ENCODE data around the gene B3GNT8. TPM values are rescaled to one million over a fixed set of nuclear protein-coding genes. Genes with fewer than 3 reads are reported as not detected.
"Not testable (repeated sequence)": the region's sequence is repeated elsewhere in the genome, so short reads cannot be mapped to it uniquely, and the experiment has no call there.

Gene B3GNT8
- total and polyA plus RNA-seq, 4 donors, result 0.50 to 7.8 (median 1.8) TPM

- WGBS (ENCODE audit: insufficient coverage), result 87% methylated on average over 4 of the region's 4 CpGs
- Histone ChIP-seq H3K27me3 (ENCODE audit: control insufficient read depth, insufficient read depth, low read length) (no peaks in the 10 kb centered on the region), H3K9me3 (ENCODE audit: control insufficient read depth, insufficient read depth, low read length) (no peaks in the 10 kb centered on the region), H3K4me1 (ENCODE audit: control insufficient read depth, insufficient read depth, low read length) (peaks cover 15% of the 10 kb centered on the region), H3K27ac (ENCODE audit: low read depth, low read length) (no peak overlapping the region), H3K4me3 (ENCODE audit: low read depth, low read length) (no peak overlapping the region), H3K36me3 (ENCODE audit: control insufficient read depth, insufficient read depth, low read length) (peaks cover 40% of the 10 kb centered on the region)
- DNase-seq (ENCODE audit: low read depth in 4 of 6, low spot score in 6 of 6), result no peak
These were observed 17.9 kb downstream of the B3GNT8 start for GRCh38 chr19:41409288-41409687.

DNA sequence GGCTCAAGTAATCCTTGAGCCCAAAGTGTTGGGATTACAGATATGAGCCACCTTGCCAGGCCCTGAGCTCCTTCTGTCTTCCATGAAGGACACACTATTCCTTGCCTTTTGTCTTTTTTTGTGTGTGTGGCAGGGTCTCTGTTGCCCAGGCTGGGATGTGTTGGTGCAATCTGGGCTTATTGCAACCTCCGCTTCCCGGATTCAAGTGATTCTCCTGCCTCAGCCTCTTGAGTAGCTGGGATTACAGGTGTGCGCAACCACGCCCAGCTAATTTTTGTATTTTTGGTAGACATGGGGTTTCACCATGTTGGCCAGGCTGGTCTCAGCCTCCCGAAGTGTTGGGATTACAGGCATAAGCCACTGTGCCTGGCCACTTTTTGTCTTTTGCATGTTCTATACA, 18.3 kb downstream of the B3GNT8 start:
- not testable (repeated sequence) for DNase-seq (ENCODE audit: low read depth in 4 of 6, low spot score in 6 of 6); H3K27ac ChIP-seq (ENCODE audit: low read depth, low read length); H3K4me3 ChIP-seq (ENCODE audit: low read depth, low read length); H3K27me3 ChIP-seq (ENCODE audit: control insufficient read depth, insufficient read depth, low read length); H3K9me3 ChIP-seq (ENCODE audit: control insufficient read depth, insufficient read depth, low read length)
- Histone ChIP-seq H3K4me1 (ENCODE audit: control insufficient read depth, insufficient read depth, low read length) (peaks cover 15% of the 10 kb centered on the region), H3K36me3 (ENCODE audit: control insufficient read depth, insufficient read depth, low read length) (peaks cover 36% of the 10 kb centered on the region)
- WGBS (ENCODE audit: insufficient coverage), result 95% methylated on average over 4 of the region's 5 CpGs

DNA sequence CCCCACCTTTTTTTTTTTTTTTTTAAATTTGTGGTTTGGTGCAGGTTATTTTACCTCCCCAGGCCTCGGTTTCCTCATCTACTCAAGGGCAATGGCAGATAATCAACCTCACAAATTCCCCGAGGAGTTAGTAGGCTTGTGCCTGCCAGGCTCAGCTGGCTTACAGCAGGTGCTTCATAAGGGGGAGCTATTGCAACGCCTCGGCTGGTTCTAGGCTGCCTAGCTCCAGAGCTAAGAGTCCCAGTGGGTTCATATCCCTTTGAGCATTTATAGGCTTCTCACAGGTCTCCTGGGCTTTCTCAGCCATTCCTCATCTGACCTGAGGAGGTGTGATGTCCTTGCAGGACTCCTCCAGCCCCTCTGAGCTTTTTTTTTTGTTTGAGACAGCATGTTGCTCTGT, 18.9 kb downstream of the B3GNT8 start:
- Histone ChIP-seq H3K27me3 (ENCODE audit: control insufficient read depth, insufficient read depth, low read length) (no peaks in the 10 kb centered on the region), H3K9me3 (ENCODE audit: control insufficient read depth, insufficient read depth, low read length) (no peaks in the 10 kb centered on the region), H3K4me3 (ENCODE audit: low read depth, low read length) (no peak overlapping the region), H3K36me3 (ENCODE audit: control insufficient read depth, insufficient read depth, low read length) (peaks cover 34% of the 10 kb centered on the region), H3K27ac (ENCODE audit: low read depth, low read length) (no peak overlapping the region), H3K4me1 (ENCODE audit: control insufficient read depth, insufficient read depth, low read length) (peaks cover 15% of the 10 kb centered on the region)
- WGBS (ENCODE audit: insufficient coverage), result 46% methylated on average over 2 of the region's 4 CpGs
- DNase-seq (ENCODE audit: low read depth in 4 of 6, low spot score in 6 of 6), result no peak

DNA sequence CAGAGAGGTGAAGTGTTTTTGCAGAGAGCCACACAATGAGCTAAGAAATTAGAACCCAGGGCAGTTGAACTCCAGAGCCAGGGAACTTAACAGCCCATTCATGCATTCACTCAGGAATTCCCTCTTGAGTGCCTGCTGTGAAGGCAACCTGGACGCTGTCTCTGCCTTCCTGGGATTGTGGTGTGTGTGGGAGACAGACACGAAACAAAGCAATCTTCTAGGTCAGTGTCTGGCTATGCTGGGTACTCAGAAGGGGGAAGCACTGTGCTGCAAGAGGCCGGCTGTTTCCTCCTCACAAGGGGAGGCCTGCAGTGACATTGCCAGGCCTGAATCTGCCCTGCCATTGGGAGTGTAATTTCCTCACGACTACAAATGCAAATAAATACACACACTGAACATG, 19.9 kb downstream of the B3GNT8 start:
- H3K4me1 ChIP-seq (ENCODE audit: control insufficient read depth, insufficient read depth, low read length), result peaks cover 11% of the 10 kb centered on the region
- H3K36me3 ChIP-seq (ENCODE audit: control insufficient read depth, insufficient read depth, low read length), result peaks cover 29% of the 10 kb centered on the region
- H3K27ac ChIP-seq (ENCODE audit: low read depth, low read length), result no peak overlapping the region
- no peak for DNase-seq (ENCODE audit: low read depth in 4 of 6, low spot score in 6 of 6)
- WGBS (ENCODE audit: insufficient coverage), result 37% methylated on average over 4 of the region's 4 CpGs
- no peaks in the 10 kb centered on the region for H3K27me3 ChIP-seq (ENCODE audit: control insufficient read depth, insufficient read depth, low read length)
- H3K4me3 ChIP-seq (ENCODE audit: low read depth, low read length), result no peak overlapping the region
- H3K9me3 ChIP-seq (ENCODE audit: control insufficient read depth, insufficient read depth, low read length), result no peaks in the 10 kb centered on the region

- no peak for DNase-seq (ENCODE audit: low read depth in 4 of 6, low spot score in 6 of 6)
- 91% methylated on average over 5 of the region's 6 CpGs for WGBS (ENCODE audit: insufficient coverage)
- Histone ChIP-seq H3K27ac (ENCODE audit: low read depth, low read length) (no peak overlapping the region), H3K9me3 (ENCODE audit: control insufficient read depth, insufficient read depth, low read length) (no peaks in the 10 kb centered on the region), H3K27me3 (ENCODE audit: control insufficient read depth, insufficient read depth, low read length) (no peaks in the 10 kb centered on the region), H3K36me3 (ENCODE audit: control insufficient read depth, insufficient read depth, low read length) (peaks cover 17% of the 10 kb centered on the region), H3K4me3 (ENCODE audit: low read depth, low read length) (no peak overlapping the region), H3K4me1 (ENCODE audit: control insufficient read depth, insufficient read depth, low read length) (peaks cover under 1% of the 10 kb centered on the region)
These were observed 21.4 kb downstream of the B3GNT8 start for GRCh38 chr19:41405776-41406175.

DNA sequence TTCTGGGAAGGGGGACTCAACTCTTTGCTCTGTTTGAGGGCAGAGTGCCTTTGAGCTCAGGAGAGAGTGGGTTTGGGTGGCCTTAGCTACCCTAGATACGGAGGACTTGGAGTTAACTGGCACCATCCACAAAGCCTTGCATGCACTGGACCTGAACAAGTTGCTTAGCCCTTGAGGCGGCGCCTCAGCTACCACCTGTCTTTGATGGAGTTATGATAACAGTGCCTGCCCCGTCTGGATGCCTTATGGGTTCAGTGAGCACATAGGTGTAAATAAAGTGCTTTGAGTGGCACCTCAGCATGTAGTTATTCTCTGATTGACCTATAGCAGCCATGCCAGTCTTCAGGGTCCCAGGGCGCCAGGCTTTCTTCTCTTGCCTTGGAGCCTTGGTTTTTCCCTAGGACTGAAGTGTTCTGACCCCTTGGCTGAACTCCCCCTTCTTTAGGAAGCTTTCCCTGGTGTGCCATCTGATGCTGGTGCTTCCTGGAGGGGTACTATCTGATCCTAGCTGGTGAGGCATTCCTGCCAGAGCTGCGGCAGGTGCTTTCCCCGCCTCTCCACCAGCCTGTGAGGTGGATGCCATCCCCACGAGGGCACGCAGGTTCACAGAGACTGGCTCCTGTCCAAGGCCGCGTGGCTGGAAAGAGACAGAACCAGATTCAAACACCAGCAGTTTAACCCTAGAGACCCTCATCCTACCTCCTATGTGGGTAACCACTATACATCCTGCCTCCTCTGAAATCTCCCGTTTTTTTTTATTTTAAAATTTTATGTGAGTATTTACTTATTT, 23.8 kb downstream of the B3GNT8 start:
- WGBS (ENCODE audit: insufficient coverage), result 77% methylated on average over 10 of the region's 12 CpGs
- Histone ChIP-seq H3K9me3 (ENCODE audit: control insufficient read depth, insufficient read depth, low read length) (no peaks in the 10 kb centered on the region), H3K4me1 (ENCODE audit: control insufficient read depth, insufficient read depth, low read length) (peaks cover 9% of the 10 kb centered on the region), H3K27ac (ENCODE audit: low read depth, low read length) (no peak overlapping the region), H3K36me3 (ENCODE audit: control insufficient read depth, insufficient read depth, low read length) (peaks cover 12% of the 10 kb centered on the region), H3K4me3 (ENCODE audit: low read depth, low read length) (no peak overlapping the region), H3K27me3 (ENCODE audit: control insufficient read depth, insufficient read depth, low read length) (no peaks in the 10 kb centered on the region)
- no peak for DNase-seq (ENCODE audit: low read depth in 4 of 6, low spot score in 6 of 6)

DNA sequence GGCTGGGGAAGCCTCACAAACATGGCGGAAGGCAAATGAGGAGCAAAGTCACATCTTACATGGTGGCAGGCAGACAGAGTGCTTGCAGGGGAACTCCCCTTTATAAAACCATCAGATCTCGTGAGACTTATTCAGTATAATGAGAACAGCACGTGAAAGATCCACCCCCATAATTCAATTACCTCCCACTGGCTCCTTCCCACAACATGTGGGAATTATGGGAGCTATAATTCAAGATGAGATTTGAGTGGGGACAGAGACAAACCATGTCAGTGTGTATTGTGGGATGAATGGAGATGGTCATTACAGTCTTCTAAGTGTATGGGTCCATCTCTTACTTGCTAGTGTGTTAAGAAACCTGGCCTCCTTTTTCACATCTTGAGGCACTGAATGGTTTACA, 25.2 kb downstream of the B3GNT8 start:
- peaks cover 9% of the 10 kb centered on the region for H3K4me1 ChIP-seq (ENCODE audit: control insufficient read depth, insufficient read depth, low read length)
- H3K27me3 ChIP-seq (ENCODE audit: control insufficient read depth, insufficient read depth, low read length), result no peaks in the 10 kb centered on the region
- no peak overlapping the region for H3K4me3 ChIP-seq (ENCODE audit: low read depth, low read length)
- H3K27ac ChIP-seq (ENCODE audit: low read depth, low read length), result no peak overlapping the region
- peaks cover 12% of the 10 kb centered on the region for H3K36me3 ChIP-seq (ENCODE audit: control insufficient read depth, insufficient read depth, low read length)
- H3K9me3 ChIP-seq (ENCODE audit: control insufficient read depth, insufficient read depth, low read length), result no peaks in the 10 kb centered on the region
- DNase-seq (ENCODE audit: low read depth in 4 of 6, low spot score in 6 of 6), result no peak
- WGBS (ENCODE audit: insufficient coverage), result 100% methylated on average over 1 of the region's 3 CpGs

- Histone ChIP-seq H3K4me3 (ENCODE audit: low read depth, low read length) (no peak overlapping the region), H3K27me3 (ENCODE audit: control insufficient read depth, insufficient read depth, low read length) (no peaks in the 10 kb centered on the region), H3K36me3 (ENCODE audit: control insufficient read depth, insufficient read depth, low read length) (peaks cover 12% of the 10 kb centered on the region), H3K4me1 (ENCODE audit: control insufficient read depth, insufficient read depth, low read length) (peaks cover 10% of the 10 kb centered on the region), H3K27ac (ENCODE audit: low read depth, low read length) (no peak overlapping the region), H3K9me3 (ENCODE audit: control insufficient read depth, insufficient read depth, low read length) (no peaks in the 10 kb centered on the region)
- WGBS (ENCODE audit: insufficient coverage), result 100% methylated on average over 1 of the region's 4 CpGs
- no peak for DNase-seq (ENCODE audit: low read depth in 4 of 6, low spot score in 6 of 6)
These were observed 25.7 kb downstream of the B3GNT8 start for GRCh38 chr19:41401483-41401882.

GRCh38 chr19:41399525-41399924, 27.6 kb downstream of the B3GNT8 start:
- no peaks in the 10 kb centered on the region for H3K27me3 ChIP-seq (ENCODE audit: control insufficient read depth, insufficient read depth, low read length)
- H3K9me3 ChIP-seq (ENCODE audit: control insufficient read depth, insufficient read depth, low read length), result no peaks in the 10 kb centered on the region
- peaks cover 16% of the 10 kb centered on the region for H3K4me1 ChIP-seq (ENCODE audit: control insufficient read depth, insufficient read depth, low read length)
- no peak overlapping the region for H3K4me3 ChIP-seq (ENCODE audit: low read depth, low read length)
- peaks cover 7% of the 10 kb centered on the region for H3K36me3 ChIP-seq (ENCODE audit: control insufficient read depth, insufficient read depth, low read length)
- H3K27ac ChIP-seq (ENCODE audit: low read depth, low read length), result no peak overlapping the region
- DNase-seq (ENCODE audit: low read depth in 4 of 6, low spot score in 6 of 6), result no peak
- WGBS (ENCODE audit: insufficient coverage), result 100% methylated on average over 1 of the region's 2 CpGs

GRCh38 chr19:41399091-41399490, 28.1 kb downstream of the B3GNT8 start:
- no peak for DNase-seq (ENCODE audit: low read depth in 4 of 6, low spot score in 6 of 6)
- WGBS (ENCODE audit: insufficient coverage), result 89% methylated on average over 3 of the region's 3 CpGs
- H3K27ac ChIP-seq (ENCODE audit: low read depth, low read length), result no peak overlapping the region
- no peak overlapping the region for H3K4me3 ChIP-seq (ENCODE audit: low read depth, low read length)
- H3K4me1 ChIP-seq (ENCODE audit: control insufficient read depth, insufficient read depth, low read length), result peaks cover 16% of the 10 kb centered on the region
- H3K27me3 ChIP-seq (ENCODE audit: control insufficient read depth, insufficient read depth, low read length), result no peaks in the 10 kb centered on the region
- no peaks in the 10 kb centered on the region for H3K9me3 ChIP-seq (ENCODE audit: control insufficient read depth, insufficient read depth, low read length)
- peaks cover 7% of the 10 kb centered on the region for H3K36me3 ChIP-seq (ENCODE audit: control insufficient read depth, insufficient read depth, low read length)
